Neural crest cell (in vitro differentiated cells): ENCODE results near the gene PTPMT1. TPM values are rescaled to one million over a fixed set of nuclear protein-coding genes. Genes with fewer than 3 reads are reported as not detected.
"Not testable (repeated sequence)": the region's sequence is repeated elsewhere in the genome, so short reads cannot be mapped to it uniquely, and the experiment has no call there.

ENCODE experiments used
- DNase-seq: peaks from one replicate; pipeline ENCODE4 v3.0.0; 2021; ENCODE audit warnings: low read depth, mixed read lengths, low spot score
- H3K27ac Mint-ChIP-seq: one replicate; pipeline ENCODE4 v1.8.0; 2021; ENCODE audit warnings: mild to moderate bottlenecking, mixed read lengths; ENCODE audit not compliant: unreplicated experiment
- H3K27me3 Mint-ChIP-seq: 2 replicates; pipeline ENCODE4 v1.8.0; 2021; ENCODE audit warnings: low read depth, mild to moderate bottlenecking, mixed read lengths
- H3K36me3 Mint-ChIP-seq: 2 replicates; pipeline ENCODE4 v1.8.0; 2021; ENCODE audit warnings: low read depth, mild to moderate bottlenecking, mixed read lengths
- H3K4me1 Mint-ChIP-seq: 2 replicates; pipeline ENCODE4 v1.8.0; 2021; ENCODE audit warnings: mixed read lengths
- H3K4me3 Mint-ChIP-seq: one replicate; pipeline ENCODE4 v1.8.0; 2021; ENCODE audit warnings: mild to moderate bottlenecking, mixed read lengths
- H3K9me3 Mint-ChIP-seq: 2 replicates; pipeline ENCODE4 v1.8.0; 2021; ENCODE audit warnings: mixed read lengths
- total RNA-seq: library from RNA; stranded (reverse); gene quantifications from 2 replicates; pipeline ENCODE4 v1.2.1, GENCODE V29; 2021
- TF ChIP-seq, protein P1 (sequence below): fragments of 200-600 bp; sonication (generic); conservative IDR thresholded peaks from 2 replicates; pipeline ENCODE4 v1.5.0; 2021; ENCODE audit warnings: antibody characterized with exemption, mild to moderate bottlenecking

Gene PTPMT1
- total RNA-seq, 1 donor from 2014 or later = 41.8 TPM

DNA sequence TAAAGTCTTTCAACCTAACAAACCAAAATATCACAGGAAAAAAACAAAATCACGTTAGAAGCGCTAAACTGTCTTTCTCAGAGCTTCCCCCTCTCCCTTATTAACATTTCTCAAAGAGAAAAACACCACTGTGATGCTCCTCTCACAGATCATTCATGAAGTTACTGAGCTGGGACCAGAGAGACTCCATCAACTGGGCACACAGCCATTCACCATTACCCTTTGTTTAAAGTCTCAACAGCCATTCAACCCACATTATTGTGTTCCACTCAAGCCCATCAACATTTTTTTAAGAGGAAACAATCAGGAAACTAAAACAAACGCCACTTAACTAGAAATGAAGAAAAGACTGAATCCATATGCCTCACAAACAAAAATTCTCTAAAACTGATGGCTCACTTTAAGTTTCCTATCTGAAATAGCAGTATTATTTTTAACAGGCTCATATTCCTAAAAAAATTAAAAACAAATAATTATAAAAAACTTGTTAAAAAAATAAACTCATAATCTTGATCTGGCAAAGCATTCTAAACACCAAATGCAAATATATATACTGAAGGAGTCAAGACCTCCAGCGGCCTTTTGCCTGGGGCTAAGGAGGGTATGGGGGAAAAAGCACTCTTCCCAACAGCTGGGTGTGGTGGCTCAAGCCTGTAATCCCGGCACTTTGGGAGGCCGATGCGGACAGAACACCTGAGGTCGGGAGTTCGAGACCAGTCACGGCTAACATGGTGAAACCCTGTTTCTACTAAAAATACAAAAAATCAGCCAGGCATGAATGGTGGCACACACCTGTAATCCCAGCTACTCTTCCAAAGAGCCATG, 26.4 kb upstream of the PTPMT1 start:
- Mint-ChIP-seq H3K36me3 (no peaks in the 10 kb centered on the region), H3K4me3 (no peak overlapping the region), H3K9me3 (no peaks in the 10 kb centered on the region), H3K27me3 (no peaks in the 10 kb centered on the region), H3K27ac (no peak overlapping the region), H3K4me1 (peaks cover 37% of the 10 kb centered on the region)
- DNase-seq = no peak
- TF ChIP-seq, protein P1, sequence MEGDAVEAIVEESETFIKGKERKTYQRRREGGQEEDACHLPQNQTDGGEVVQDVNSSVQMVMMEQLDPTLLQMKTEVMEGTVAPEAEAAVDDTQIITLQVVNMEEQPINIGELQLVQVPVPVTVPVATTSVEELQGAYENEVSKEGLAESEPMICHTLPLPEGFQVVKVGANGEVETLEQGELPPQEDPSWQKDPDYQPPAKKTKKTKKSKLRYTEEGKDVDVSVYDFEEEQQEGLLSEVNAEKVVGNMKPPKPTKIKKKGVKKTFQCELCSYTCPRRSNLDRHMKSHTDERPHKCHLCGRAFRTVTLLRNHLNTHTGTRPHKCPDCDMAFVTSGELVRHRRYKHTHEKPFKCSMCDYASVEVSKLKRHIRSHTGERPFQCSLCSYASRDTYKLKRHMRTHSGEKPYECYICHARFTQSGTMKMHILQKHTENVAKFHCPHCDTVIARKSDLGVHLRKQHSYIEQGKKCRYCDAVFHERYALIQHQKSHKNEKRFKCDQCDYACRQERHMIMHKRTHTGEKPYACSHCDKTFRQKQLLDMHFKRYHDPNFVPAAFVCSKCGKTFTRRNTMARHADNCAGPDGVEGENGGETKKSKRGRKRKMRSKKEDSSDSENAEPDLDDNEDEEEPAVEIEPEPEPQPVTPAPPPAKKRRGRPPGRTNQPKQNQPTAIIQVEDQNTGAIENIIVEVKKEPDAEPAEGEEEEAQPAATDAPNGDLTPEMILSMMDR = no peak

GRCh38 chr11:47539681-47540039, 25.7 kb upstream of the PTPMT1 start:
- Mint-ChIP-seq H3K27ac (no peak overlapping the region), H3K4me1 (peaks cover 40% of the 10 kb centered on the region), H3K36me3 (no peaks in the 10 kb centered on the region)

GRCh38 chr11:47541070-47541469, 24.3 kb upstream of the PTPMT1 start:
- H3K9me3 Mint-ChIP-seq = no peaks in the 10 kb centered on the region
- no peaks in the 10 kb centered on the region for H3K36me3 Mint-ChIP-seq
- no peak overlapping the region for H3K4me3 Mint-ChIP-seq
- H3K27ac Mint-ChIP-seq = no peak overlapping the region
- H3K27me3 Mint-ChIP-seq = no peaks in the 10 kb centered on the region
- peaks cover 35% of the 10 kb centered on the region for H3K4me1 Mint-ChIP-seq
- DNase-seq = no peak
- TF ChIP-seq, protein P1 = no peak

More at GRCh38 chr11:47539681-47540039, 25.7 kb upstream of the PTPMT1 start:
- H3K4me3 Mint-ChIP-seq = no peak overlapping the region
- no peaks in the 10 kb centered on the region for H3K27me3 Mint-ChIP-seq
- H3K9me3 Mint-ChIP-seq = no peaks in the 10 kb centered on the region
- TF ChIP-seq, protein P1 = peak; percentile 31
- no peak for DNase-seq

DNA sequence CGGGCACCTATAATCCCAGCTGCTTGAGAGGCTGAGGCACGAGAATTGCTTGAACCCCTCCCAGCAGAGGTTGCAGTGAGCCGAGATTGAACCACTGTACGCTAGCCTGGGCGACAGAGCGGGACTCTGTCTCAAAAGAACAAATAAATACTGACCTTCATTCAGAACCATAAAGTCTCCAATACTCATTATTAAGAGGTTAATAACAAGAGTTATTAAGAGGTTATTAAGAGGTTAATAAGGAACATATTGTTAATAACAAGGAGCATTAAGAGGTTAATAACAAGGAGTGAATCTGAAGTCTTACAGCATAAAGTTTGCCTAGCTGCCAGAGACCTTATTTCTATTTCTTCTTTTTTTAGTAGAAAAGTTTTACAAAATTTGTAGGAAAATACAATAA, 20.1 kb upstream of the PTPMT1 start:
- Mint-ChIP-seq H3K9me3 (no peaks in the 10 kb centered on the region), H3K36me3 (peaks cover 2% of the 10 kb centered on the region), H3K4me3 (no peak overlapping the region), H3K27ac (no peak overlapping the region), H3K4me1 (peaks cover 30% of the 10 kb centered on the region), H3K27me3 (no peaks in the 10 kb centered on the region)
- DNase-seq = no peak
- TF ChIP-seq, protein P1 = no peak

DNA sequence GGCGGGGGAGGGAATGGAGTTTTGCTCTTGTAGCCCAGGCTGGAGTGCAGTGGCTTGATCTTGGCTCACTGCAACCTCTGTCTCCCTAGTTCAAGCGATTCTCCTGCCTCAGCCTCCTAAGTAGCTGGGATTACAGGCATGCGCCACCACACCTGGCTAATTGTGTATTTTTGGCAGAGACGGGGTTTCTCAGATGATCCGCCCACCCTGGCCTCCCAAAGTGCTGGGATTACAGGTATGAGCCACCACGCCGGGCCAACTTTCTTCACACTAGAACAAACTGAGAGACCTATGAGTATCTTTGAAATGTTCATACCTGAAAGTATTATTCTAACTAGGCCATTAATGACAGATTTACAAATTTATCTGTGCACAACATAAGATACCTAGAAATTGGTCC, 19.1 kb upstream of the PTPMT1 start:
- Mint-ChIP-seq H3K4me3 (peak overlapping the region; percentile 19), H3K4me1 (peaks cover 30% of the 10 kb centered on the region)
- H3K36me3 Mint-ChIP-seq, H3K9me3 Mint-ChIP-seq, H3K27ac Mint-ChIP-seq, H3K27me3 Mint-ChIP-seq, DNase-seq: not testable (repeated sequence)

- DNase-seq = no peak
- Mint-ChIP-seq H3K4me3 (peak overlapping the region; percentile 99), H3K27me3 (no peaks in the 10 kb centered on the region), H3K9me3 (no peaks in the 10 kb centered on the region), H3K27ac (no peak overlapping the region), H3K4me1 (peaks cover 42% of the 10 kb centered on the region), H3K36me3 (peaks cover 6% of the 10 kb centered on the region)
- TF ChIP-seq, protein P1 = no peak
Observed at GRCh38 chr11:47550288-47551047, 14.9 kb upstream of the PTPMT1 start.
